Activated T-cell treated with anti-CD3 and anti-CD28 coated beads for 1 hour (primary cell): ENCODE data around the gene P2RY2.

Source experiments
- DNase-seq: peaks from one replicate; pipeline ENCODE4 v3.0.0-alpha.2; 2020; ENCODE audit warnings: low read depth

Gene P2RY2

DNA sequence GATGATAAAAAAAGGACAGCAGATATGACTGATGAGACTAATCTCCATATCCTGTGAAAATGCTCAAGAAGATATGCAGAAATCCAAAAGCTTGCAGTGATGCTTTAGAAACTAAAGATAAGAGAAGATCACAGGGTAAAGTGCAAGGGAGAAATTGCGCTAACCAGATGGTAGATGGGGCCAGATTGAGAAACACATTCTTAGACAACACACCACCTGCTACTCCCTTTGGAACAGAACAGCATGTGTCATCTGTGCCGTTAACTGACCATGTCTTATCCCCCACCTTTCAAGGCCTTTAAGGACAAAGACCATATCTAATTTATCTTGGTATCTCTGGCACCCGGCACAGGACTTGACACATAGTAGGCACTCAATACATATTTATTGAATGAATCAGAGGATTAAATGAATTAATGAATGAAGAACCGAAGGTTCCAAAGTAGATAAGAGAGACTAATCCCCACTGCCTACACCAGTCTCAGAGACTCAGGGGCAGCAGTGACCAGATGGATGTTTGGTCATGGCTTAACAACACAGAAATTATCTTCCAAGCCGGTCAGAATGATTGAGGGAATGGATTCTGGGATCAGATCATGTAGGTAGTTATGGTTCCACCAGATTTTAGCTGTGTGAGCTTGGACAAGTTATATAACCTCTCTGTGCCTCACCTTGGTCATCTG lies 12.3 kb upstream of the P2RY2 start:
- DNase-seq = no peak

- no peak for DNase-seq
Observed at GRCh38 chr11:73206801-73207200, 11.3 kb upstream of the P2RY2 start.

DNA sequence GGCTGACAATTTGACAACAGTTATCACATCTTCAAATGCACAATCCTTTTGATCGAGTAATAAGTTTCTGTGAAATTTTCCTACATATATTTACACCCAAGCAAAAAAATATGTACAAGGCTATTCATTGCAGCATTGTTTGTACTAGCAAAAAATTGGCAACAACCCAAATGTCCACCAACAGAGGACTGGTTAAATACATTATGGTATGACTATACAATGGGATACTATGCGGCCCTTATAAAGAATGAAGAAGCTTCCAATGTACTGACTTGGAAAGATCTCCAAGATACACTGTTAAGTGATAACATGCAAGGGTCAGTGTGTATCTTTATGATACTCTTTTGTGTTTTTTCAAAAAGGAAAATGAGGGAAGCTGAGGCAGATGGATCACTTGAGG lies 8.2 kb upstream of the P2RY2 start:
- no peak for DNase-seq

DNA sequence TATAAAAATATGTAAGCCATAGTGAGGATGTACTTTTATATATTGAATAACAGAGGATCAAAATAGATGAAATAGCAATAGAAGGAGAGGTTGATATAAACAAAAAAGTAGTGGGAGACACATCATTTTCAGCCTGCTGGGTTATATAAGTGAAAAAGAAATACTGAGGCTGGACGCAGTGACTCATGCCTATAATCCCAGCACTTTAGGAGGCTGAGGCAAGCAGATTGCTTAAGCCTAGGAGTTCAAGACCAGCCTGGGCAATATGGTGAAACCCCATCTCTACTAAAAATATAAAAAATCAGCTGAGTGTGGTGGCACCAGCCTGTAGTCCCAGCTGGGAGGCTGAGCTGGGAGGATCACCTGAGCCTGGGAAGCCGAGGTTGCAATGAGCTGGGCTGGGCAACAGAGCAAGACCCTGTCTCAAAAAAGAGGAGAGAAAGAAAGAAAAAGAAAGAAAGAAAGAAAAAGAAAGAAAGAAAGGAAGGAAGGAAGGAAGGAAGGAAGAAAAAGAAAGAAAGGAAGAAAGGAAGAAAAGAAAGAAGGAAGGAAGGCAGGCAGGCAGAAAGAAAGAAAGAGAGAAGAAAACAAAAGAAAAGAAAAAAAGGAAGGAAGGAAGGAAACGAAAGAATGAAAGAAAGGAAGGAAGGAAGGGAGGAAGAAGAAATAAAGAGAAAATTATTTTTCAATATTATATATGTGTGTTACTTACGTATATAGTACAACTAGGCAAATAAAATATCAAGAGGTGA lies 7.0 kb upstream of the P2RY2 start:
- DNase-seq = no peak

GRCh38 chr11:73213196-73214143 lies 4.6 kb upstream of the P2RY2 start:
- no peak for DNase-seq

DNA sequence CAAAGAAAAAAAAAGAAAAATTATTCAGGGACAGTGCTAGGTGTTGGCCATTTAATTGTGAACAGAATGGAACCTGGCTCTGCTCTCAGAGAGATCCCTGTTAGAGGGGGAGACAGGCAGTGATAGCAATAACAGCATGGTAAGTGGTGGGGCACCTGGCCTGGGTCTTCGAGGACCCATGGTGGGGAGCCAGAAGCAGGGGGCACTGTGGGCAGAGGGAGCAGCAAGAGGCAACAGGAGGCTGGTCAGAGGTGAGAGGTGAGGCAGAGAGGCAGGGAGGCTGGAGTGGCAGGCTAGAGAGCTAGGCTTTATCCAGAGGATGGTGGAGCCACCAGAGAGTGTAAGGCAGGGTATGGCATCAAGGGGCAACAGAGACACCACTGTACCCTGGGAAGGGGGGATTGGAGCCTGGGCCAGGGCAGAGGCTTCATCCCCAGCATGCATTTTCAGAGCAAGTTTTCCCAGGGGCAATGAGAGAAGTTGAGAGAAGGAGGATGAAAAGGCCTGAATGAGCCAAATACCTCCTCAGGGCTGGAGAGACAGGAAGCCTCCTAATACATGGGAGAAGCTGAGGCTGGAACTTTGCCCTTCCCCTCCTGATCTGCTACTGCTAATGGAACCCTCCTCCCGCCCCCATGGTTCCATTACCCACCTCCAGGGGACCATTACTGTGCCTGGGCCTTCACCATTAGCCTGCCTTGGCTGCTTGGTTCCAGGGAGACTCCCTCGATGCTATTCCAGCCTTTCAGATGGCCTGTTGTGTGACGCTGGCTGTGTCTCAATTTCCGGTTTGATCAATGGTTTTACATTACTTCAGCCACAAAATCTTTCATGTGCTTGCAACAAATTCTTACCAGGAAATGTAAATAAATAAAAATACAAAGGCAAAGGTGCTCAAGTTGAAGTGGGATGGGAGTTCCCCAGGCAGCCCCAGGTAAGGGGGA lies 2.6 kb upstream of the P2RY2 start:
- DNase-seq = no peak

DNA sequence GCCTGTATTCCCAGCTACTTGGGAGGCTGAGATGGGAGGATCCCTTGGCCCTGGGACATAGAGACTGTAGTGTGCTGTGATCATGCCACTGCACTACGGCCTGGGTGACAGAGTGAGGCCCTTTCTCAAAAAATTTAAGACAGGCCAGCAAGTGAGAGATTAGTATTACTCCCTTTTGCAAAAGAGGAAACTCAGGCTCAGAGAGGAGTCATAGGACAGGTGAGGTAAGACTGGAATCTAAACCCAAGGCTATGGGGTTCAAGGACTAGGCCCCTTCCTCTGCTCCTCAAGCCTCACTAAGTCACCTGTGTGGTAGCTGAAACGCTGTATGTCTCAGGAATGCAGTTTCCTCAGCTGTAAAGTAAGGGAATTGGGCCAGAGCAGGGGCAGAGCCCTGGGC lies 1.6 kb upstream of the P2RY2 start:
- DNase-seq = no peak

DNA sequence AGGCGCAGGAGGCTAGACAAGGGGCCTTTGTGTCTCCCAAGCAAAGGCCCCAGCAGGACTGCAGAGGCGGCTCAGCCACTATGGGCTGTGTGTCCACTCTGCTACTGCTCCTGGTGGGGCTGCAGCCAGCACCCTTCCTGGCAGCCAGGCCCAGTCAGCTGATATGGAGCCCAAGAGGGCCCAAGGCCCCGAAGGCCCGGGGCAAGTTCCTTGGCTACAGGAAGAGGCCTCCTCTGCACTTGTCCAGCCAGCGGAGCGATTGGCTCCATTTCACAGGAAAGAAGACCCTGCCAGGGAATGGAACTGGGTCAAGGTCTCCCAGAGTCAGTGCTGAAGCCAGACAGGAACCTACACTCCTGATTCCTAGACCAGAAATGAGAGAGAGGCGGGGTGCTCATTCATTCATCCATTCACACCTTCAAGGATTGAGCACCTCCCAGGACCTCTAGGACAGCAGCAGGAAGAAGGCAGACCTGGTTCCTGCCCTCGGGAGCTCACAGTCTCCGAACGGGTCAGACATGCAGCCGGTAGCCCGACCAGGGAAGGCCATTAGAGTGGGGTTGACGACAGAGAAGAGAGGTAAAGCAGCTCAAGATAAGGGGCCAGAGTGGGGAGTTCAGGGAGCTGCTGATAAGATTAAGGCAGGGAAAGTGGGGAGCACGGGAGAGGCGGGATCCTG lies 811 bp upstream of the P2RY2 start:
- no peak for DNase-seq

DNA sequence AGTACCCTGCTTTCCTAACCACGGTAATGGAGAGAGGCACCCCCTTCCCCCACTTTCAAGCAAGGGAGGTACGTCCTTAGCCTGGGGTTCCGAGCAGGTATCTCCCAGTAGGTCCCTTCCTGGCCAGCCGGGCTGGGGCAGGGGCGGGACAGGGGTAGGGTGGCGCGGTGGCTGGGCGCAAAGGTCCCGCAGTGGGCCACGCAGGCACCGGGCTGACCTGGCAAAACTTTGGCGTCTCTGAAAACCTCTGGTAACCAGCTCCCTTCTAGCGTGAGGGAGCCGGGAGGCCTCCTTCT lies 323 bp upstream of the P2RY2 start:
- DNase-seq = no peak

DNA sequence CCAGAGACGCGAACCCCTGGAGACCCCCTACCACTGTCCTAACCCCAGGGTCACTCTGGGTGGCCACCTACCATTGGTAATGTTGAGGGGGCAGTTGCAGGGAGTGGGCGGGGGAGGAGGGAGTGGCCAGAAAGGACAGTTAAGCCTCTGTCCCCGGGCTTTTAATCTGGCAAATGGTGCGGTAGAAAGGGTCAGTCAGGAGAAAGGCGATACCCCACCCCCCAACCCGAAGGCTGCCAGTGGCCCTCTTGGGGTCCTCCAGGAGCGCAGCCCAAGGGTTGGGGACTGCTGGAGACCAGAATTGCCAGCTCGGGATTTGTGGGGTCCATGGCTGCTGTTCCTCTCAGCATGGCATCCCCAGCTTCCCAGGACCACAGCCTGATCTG lies 742 bp downstream of the P2RY2 start:
- DNase-seq = no peak

- DNase-seq = no peak
Observed at GRCh38 chr11:73219396-73220285, 1.6 kb downstream of the P2RY2 start.

DNA sequence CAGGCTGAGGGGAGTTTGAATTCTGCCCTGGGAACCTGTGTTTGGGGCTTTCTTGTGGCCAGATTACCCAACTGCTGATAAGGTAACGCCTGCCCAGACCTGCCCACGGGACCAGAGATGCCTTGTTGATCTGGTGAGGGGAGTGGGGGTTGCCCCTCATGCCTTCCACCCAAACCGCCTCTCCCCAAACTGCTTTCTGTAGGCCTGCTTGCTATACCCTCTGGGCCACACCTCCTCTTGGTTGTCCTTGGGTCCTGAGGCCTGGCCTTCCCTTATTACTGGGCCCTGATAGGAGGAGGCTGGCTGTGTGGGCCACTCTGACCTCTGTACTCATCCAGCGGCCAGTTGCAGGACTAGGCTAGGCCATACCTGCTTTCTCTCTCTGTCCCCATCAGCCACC lies 3.4 kb downstream of the P2RY2 start:
- DNase-seq = no peak

DNA sequence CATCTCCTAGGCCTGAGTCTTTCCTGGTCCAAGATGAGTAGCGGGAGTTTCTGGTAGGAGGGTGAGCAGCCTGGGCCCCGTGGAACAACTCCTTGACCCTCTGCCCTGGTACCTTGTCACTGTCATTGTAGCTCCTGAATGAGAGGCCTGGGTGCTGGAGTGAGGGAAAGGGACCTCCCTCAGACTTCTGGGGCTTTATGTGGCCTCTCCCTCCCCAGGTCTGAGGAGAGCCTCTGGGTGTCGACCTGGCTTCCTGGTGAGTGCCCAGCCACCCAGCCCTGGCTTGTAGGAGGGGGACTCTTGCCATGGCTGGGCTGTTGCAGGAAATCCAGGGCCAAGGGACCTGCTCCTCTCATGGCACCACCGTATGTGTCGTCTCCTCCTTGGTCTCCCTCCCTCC lies 3.9 kb downstream of the P2RY2 start:
- DNase-seq = no peak

- no peak for DNase-seq
Observed at GRCh38 chr11:73223998-73224730, 6.1 kb downstream of the P2RY2 start.

- DNase-seq = no peak
Observed at GRCh38 chr11:73225001-73225686, 7.1 kb downstream of the P2RY2 start.

DNA sequence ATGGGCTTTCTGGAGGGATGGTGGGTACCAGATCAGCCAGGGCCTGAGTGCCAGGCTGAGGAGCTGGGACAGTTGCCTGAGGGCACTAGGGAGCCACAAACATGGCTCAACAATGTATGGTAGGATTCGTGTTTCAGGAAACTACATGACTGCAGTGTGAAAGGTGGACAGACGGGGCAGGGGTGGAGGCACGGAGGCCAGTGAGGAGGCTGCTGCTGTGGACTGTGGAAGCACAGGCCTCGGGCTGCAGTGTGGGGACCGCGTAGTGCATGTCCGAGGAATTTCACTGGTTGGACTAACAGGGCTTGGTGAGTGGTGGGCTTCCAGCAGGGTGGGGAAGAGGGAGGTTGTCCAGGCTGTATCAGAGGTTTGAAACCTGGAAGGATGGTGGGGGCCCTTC lies 7.8 kb downstream of the P2RY2 start:
- no peak for DNase-seq

DNA sequence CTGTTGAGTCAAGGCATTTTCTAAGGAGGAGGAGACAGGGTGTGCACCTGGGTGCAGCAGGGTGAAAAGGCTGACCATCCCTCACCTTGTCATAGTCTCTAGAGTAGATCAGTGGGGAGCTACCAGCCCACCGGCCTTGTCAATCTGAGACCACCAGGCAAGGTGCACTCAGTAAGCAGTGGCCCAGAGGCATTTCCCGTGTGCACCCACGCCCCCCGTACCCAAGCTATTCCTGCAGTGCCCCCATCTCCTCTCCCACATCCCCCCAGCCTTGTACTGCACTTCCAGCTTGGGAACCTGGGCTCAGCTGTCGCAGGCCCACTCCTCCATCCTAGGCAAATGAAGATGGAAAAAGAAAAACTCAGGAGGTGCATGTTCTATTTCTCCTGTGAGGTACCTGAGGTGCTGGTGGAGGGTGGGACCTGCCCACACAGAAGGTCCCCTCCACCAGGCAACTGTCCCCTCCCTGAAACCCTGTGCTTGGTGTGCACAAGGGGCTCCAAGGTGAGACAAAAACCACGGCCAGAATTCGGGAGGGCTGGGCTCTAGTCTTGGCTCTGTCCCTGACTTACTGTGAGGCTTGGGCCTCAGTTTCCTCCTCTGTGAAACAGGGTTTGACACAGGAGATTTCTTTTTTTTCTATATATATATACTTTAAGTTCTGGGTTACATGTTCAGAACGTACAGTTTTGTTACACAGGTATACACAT lies 8.4 kb downstream of the P2RY2 start:
- DNase-seq = no peak

GRCh38 chr11:73227571-73228211 lies 9.6 kb downstream of the P2RY2 start:
- no peak for DNase-seq
